ENCODE measurements around the gene OSBPL3.

GRCh38 chr7:24948739-24949138 lies 31.2 kb downstream of the OSBPL3 start:
- TF ChIP-seq, protein P1, sequence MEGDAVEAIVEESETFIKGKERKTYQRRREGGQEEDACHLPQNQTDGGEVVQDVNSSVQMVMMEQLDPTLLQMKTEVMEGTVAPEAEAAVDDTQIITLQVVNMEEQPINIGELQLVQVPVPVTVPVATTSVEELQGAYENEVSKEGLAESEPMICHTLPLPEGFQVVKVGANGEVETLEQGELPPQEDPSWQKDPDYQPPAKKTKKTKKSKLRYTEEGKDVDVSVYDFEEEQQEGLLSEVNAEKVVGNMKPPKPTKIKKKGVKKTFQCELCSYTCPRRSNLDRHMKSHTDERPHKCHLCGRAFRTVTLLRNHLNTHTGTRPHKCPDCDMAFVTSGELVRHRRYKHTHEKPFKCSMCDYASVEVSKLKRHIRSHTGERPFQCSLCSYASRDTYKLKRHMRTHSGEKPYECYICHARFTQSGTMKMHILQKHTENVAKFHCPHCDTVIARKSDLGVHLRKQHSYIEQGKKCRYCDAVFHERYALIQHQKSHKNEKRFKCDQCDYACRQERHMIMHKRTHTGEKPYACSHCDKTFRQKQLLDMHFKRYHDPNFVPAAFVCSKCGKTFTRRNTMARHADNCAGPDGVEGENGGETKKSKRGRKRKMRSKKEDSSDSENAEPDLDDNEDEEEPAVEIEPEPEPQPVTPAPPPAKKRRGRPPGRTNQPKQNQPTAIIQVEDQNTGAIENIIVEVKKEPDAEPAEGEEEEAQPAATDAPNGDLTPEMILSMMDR (IDR thresholded peaks at IDR 0.05), result no peak
- TF ChIP-seq REST (IDR thresholded peaks at IDR 0.05; ENCODE audit: insufficient read depth in 1 of 2, low read depth in 2 of 2, low read length in 1 of 2) (no peak), POLR2AphosphoS5 (IDR thresholded peaks at IDR 0.05; ENCODE audit: low read depth, low read length) (no peak)

All from Panc1 (cell line).